Cardiac fibroblast (primary cell): Measurements from ENCODE around the gene LRP1B.
"Not testable (repeated sequence)": the region's sequence is repeated elsewhere in the genome, so short reads cannot be mapped to it uniquely, and the experiment has no call there.

Experiments used
- DNase-seq, 2 donors: peaks; one replicate each; pipeline versions ENCODE4 v3.0.0 to v3.0.0-alpha.2; 2010; ENCODE audit warnings: low read depth in 2 of 2
- H3K4me3 ChIP-seq, 2 donors: replicated peaks in 1 of 2; 1 replicate in 1 of 2; 2 replicates in 1 of 2; pipeline ENCODE4 v1.5.1; 2011; ENCODE audit warnings: low read depth in 2 of 2, low read length in 2 of 2, mild to moderate bottlenecking in 2 of 2, moderate library complexity in 1 of 2
- CTCF ChIP-seq: IDR thresholded peaks from one replicate; pipeline ENCODE4 v1.5.1; 2011; ENCODE audit warnings: low read depth, mild to moderate bottlenecking, low read length, inconsistent platforms

LRP1B gene

GRCh38 chr2:140288726-140289125 lies 1842.1 kb downstream of the LRP1B start:
- no peak for TF ChIP-seq CTCF
- H3K4me3 ChIP-seq = no peak overlapping the region
- no peak for DNase-seq

- no peak overlapping the region for H3K4me3 ChIP-seq
- DNase-seq = no peak
- TF ChIP-seq CTCF = no peak
These were observed 1842.6 kb downstream of the LRP1B start for GRCh38 chr2:140288213-140288612.

GRCh38 chr2:140286377-140286776 lies 1844.4 kb downstream of the LRP1B start:
- H3K4me3 ChIP-seq = no peak overlapping the region
- peak in 1 of 2 donors; percentile 30 for DNase-seq
- no peak for TF ChIP-seq CTCF

DNA sequence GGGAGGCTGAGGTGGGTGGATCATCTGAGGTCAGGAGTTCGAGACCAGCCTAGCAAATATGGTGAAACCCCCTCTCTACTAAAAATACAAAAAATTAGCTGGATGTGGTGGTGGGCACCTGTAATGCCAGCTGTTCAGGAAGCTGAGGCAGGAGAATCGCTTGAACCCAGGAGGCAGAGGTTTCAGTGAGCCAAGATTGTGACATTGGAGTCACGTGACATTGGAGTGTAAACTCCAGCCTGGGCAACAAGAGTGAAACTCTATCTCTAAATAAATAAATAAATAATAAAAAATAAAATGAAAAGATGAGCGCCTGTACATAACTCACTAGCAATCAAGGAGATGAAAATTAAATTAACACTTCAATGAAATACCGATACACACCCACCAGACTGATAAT lies 1853.5 kb downstream of the LRP1B start:
- DNase-seq, H3K4me3 ChIP-seq: not testable (repeated sequence)

DNA sequence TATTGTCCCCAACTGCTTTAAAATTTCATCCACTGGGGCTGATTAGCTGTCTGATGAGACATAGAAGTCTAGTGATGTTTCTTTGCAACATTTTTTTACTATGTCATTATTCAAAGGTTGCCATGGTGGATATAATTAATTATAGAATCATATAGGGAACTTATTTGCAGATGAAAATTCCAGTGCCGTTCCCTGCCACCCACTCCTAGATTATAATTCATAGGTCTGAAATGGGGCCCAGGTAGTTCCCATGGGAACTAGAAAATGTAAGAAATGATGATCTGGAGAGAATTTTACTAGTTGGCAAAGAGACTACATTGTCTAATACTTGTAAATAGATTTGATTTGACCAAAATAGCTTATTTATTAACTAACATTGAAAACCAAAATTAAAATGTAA lies 1854.2 kb downstream of the LRP1B start:
- no peak overlapping the region for H3K4me3 ChIP-seq
- no peak for TF ChIP-seq CTCF
- no peak for DNase-seq

DNA sequence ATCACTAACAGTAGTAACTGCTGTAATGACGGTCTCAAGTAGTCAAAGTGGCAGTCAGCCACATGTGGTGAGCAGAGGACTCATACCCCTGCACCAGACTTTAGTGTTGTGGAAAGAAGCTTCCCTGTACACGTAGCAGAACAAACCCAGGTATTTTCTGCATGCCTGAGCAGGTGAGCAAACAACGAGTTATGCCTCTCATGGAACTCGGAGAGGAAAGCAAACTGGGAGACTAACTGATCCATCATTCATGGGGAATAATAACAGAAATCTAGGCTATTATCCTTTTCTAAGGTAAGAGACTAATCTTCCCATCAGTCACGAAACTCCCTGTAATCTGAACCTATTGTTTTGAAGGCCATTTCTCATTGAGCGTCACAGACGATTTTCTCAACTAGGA lies 1855.4 kb downstream of the LRP1B start:
- no peak for DNase-seq
- no peak overlapping the region for H3K4me3 ChIP-seq
- TF ChIP-seq CTCF = no peak

DNA sequence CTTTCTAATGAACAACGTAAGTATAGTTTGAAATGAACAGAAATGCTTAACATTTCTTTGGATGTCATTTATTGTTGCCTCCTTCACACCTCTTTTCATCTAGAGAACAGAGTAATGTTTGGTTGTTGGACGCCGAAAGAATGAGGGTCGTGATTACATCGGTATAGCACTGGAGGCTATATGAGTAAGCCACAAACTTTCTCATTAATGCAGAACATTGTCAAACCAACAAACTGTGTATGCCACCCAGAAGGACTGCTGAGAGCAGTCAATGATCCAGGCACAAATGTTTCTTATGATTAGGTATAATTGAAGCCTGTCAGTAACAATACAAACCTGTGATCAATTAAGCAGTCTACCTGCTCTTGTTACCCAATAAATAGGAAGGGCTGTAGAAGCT lies 1855.9 kb downstream of the LRP1B start:
- no peak for DNase-seq

More for the DNA sequence above, 1855.9 kb downstream of the LRP1B start:
- no peak for TF ChIP-seq CTCF
- no peak overlapping the region for H3K4me3 ChIP-seq
